ENCODE measurements around the gene CRADD. TPM values are rescaled to one million over a fixed set of nuclear protein-coding genes. Genes with fewer than 3 reads are reported as not detected.

CRADD gene
- total and polyA plus RNA-seq, 2 of the 4 experiments (the other 2 are of a cell fraction): 11.1 to 14.0 TPM

DNA sequence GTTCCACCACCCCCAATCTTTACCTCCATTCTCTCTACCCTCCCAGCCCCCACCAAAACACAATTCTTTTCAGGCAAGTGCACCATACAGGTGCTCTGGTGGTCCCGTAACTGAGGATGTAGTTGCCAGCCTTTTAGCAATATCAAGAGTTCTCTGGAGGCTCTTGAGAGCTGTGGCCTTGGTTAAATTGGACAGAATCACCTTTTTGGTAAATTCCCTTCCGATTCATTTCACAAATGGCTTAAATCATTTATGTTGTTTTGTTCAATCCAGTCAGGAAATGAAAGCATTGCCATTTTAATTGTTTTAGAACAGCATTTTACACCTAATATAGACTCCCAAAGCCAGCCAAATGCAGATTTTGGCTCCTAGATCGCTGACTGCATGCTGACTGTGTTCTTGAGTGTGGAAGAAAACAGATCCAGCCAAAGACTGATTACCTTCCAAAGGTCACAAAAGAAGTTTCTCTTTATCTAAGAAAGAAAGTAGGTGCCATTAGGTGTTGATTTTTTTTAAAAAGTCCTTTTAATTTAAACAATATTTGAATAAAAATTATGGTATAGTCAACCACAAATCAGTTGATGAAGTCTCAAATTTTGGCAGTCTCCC, 25.6 kb downstream of the CRADD start:
- dilution Hi-C loops (cut with HindIII; ENCODE audit: low sequenced_read_pairs, unreplicated experiment) (no loop called here), intact Hi-C loops (cut with micrococcal nuclease) (no loop called here), in situ Hi-C loops (cut with MboI; ENCODE audit: low sequenced_read_pairs) (no loop called here)
- no peak overlapping the region for H3K4ac ChIP-seq (ENCODE audit: low read depth, low read length)
- H3K36me3 ChIP-seq (ENCODE audit: control insufficient read depth, insufficient read depth, low read length): no peaks in the 10 kb centered on the region
- no peak overlapping the region for H3K4me3 ChIP-seq (ENCODE audit: insufficient read depth, low read depth, low read length)
- ChIA-PET POLR2A (ENCODE audit: unreplicated experiment) (no interaction called here), CTCF (no interaction called here)
- H3K18ac ChIP-seq (ENCODE audit: low read depth, low read length): no peak overlapping the region
- no CpG with 5 or more reads among the region's 3 CpGs for WGBS, 2 experiments (ENCODE audit: extremely low coverage in 2 of 2, insufficient read length in 1 of 2)
- peak overlapping the region; percentile 62; the same call in 1 of the 3 replicates for H2BK15ac ChIP-seq (ENCODE audit: low read depth, low read length)
- H2AK9ac ChIP-seq (replicated peaks; ENCODE audit: low read depth, low read length, poor library complexity): no peak overlapping the region
- H2BK120ac ChIP-seq (ENCODE audit: low read depth, low read length): no peak overlapping the region
- H3K27ac ChIP-seq (ENCODE audit: insufficient read depth, low read length): no peak overlapping the region
- no peak overlapping the region for H3K56ac ChIP-seq (ENCODE audit: extremely low read depth, insufficient read depth, low read length)
- no peak overlapping the region for H3K4me2 ChIP-seq (ENCODE audit: low read depth, low read length)
- BruUV-seq (replicated peaks): no TSS peak
- no peak overlapping the region for H4K8ac ChIP-seq (ENCODE audit: low read depth in 2 of 2, low read length in 2 of 2)
- H3K9ac ChIP-seq (ENCODE audit: low read depth, low read length): no peak overlapping the region
- peak overlapping the region; percentile 17; the same call in 1 of the 2 replicates for H2AK5ac ChIP-seq (ENCODE audit: low read depth, low read length)
- no peak for ATAC-seq (ENCODE audit: low read depth)
- no peak overlapping the region for H2BK20ac ChIP-seq (ENCODE audit: low read depth, low read length)
- H3K9me3 ChIP-seq (ENCODE audit: control insufficient read depth, insufficient read depth, low read length): no peaks in the 10 kb centered on the region
- TF ChIP-seq, protein P1, sequence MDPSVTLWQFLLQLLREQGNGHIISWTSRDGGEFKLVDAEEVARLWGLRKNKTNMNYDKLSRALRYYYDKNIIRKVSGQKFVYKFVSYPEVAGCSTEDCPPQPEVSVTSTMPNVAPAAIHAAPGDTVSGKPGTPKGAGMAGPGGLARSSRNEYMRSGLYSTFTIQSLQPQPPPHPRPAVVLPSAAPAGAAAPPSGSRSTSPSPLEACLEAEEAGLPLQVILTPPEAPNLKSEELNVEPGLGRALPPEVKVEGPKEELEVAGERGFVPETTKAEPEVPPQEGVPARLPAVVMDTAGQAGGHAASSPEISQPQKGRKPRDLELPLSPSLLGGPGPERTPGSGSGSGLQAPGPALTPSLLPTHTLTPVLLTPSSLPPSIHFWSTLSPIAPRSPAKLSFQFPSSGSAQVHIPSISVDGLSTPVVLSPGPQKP (IDR thresholded peaks at IDR 0.05; ENCODE audit: borderline replicate concordance, low read depth, low read length): no peak
- no peak for TF ChIP-seq CHD1 (IDR thresholded peaks at IDR 0.05; ENCODE audit: low read depth, low read length)
- peaks cover 15% of the 10 kb centered on the region for H3K4me1 ChIP-seq (ENCODE audit: control insufficient read depth, insufficient read depth, low read length)
- no peak overlapping the region for H2AFZ ChIP-seq (replicated peaks; ENCODE audit: low read length, poor library complexity)
- no peaks in the 10 kb centered on the region for H4K20me1 ChIP-seq (ENCODE audit: insufficient read depth, low read length)
- H2BK5ac ChIP-seq (ENCODE audit: low read depth, low read length, poor library complexity, severe bottlenecking): no peak overlapping the region
- DNase-seq: no peak
- H3K14ac ChIP-seq (replicated peaks; ENCODE audit: low read depth, low read length): no peak overlapping the region
- H4K91ac ChIP-seq (ENCODE audit: insufficient read depth, low read depth, low read length): no peak overlapping the region
- no peak overlapping the region for H3K23ac ChIP-seq (ENCODE audit: low read depth, low read length)
- no peak overlapping the region for H4K5ac ChIP-seq (ENCODE audit: low read depth, low read length)
- H3K79me1 ChIP-seq (ENCODE audit: low read depth in 1 of 2, low read length in 2 of 2): peaks cover 16 to 47% of the 10 kb centered on the region in 2 experiments
- H3K27me3 ChIP-seq (ENCODE audit: control insufficient read depth, insufficient read depth, low read length): no peaks in the 10 kb centered on the region
- peaks cover 13% of the 10 kb centered on the region for H3K9me1 ChIP-seq (ENCODE audit: insufficient read depth, low read length)

Measured in IMR-90 (cell line).